Ishikawa (cell line): ENCODE measurements around the gene IL23R.

ENCODE experiments used
- CEBPB ChIP-seq: IDR thresholded peaks from 2 replicates; pipeline ENCODE4 v1.6.1; 2012
- CREB1 ChIP-seq: IDR thresholded peaks from 2 replicates; pipeline ENCODE4 v1.6.1; 2012; ENCODE audit warnings: low read depth
- EGR1 ChIP-seq: IDR thresholded peaks from 2 replicates; pipeline ENCODE4 v1.6.1; 2012
- EP300 ChIP-seq: IDR thresholded peaks from 2 replicates; pipeline ENCODE4 v1.6.1; 2012; ENCODE audit warnings: borderline replicate concordance
- FOXM1 ChIP-seq: IDR thresholded peaks from 2 replicates; pipeline ENCODE4 v1.6.1; 2012; ENCODE audit warnings: low read depth, borderline replicate concordance
- NFIC ChIP-seq: IDR thresholded peaks from 2 replicates; pipeline ENCODE4 v1.6.1; 2012
- RAD21 ChIP-seq: IDR thresholded peaks from 2 replicates; pipeline ENCODE4 v1.6.1; 2012; ENCODE audit warnings: low read depth
- REST ChIP-seq: IDR thresholded peaks from 2 replicates; pipeline ENCODE4 v1.6.1; 2012; ENCODE audit warnings: low read depth, mild to moderate bottlenecking
- TAF1 ChIP-seq: IDR thresholded peaks from 2 replicates; pipeline ENCODE4 v1.6.1; 2012; ENCODE audit warnings: low read depth, mild to moderate bottlenecking
- TCF12 ChIP-seq: IDR thresholded peaks from 2 replicates; pipeline ENCODE4 v1.6.1; 2012; ENCODE audit warnings: low read depth
- TEAD4 ChIP-seq: IDR thresholded peaks from 2 replicates; pipeline ENCODE4 v1.6.1; 2012
- USF1 ChIP-seq: IDR thresholded peaks from 2 replicates; pipeline ENCODE4 v1.6.1; 2012
- YY1 ChIP-seq: IDR thresholded peaks from 2 replicates; pipeline ENCODE4 v1.6.1; 2012; ENCODE audit warnings: low read depth
- ZBTB7A ChIP-seq: IDR thresholded peaks from 2 replicates; pipeline ENCODE4 v1.6.1; 2012; ENCODE audit warnings: low read depth

- TF ChIP-seq EGR1, result no peak
- TF ChIP-seq REST, result no peak
- TF ChIP-seq CEBPB, result no peak
- TF ChIP-seq FOXM1, result no peak
- no peak for TF ChIP-seq TAF1
- no peak for TF ChIP-seq EP300
- no peak for TF ChIP-seq ZBTB7A
- TF ChIP-seq RAD21, result no peak
- no peak for TF ChIP-seq NFIC
- no peak for TF ChIP-seq CREB1
- TF ChIP-seq USF1, result no peak
- no peak for TF ChIP-seq TEAD4
- TF ChIP-seq TCF12, result no peak
- no peak for TF ChIP-seq YY1
Measured at GRCh38 chr1:67134695-67135094, 31.6 kb upstream of the IL23R start, which contains the start of gene C1orf141.
